Right ventricle myocardium superior (tissue), 1 donor: ENCODE measurements around the gene LRG1. TPM values are rescaled to one million over a fixed set of nuclear protein-coding genes. Genes with fewer than 3 reads are reported as not detected.
"Not testable (repeated sequence)": the region's sequence is repeated elsewhere in the genome, so short reads cannot be mapped to it uniquely, and the experiment has no call there.

Experiments
- ATAC-seq: fragments of 200-7000 bp; cut with Tn5 transposase; one replicate; pipeline ENCODE4 v1.9.1; 2020; ENCODE audit warnings: mild to moderate bottlenecking; ENCODE audit not compliant: poor library complexity
- DNase-seq: peaks from one replicate; pipeline ENCODE4 v3.0.0-alpha.2; 2020
- intact Hi-C: fragments of 100-400 bp; cut with DNase I; formaldehyde crosslinking; loops from one replicate; pipeline ENCODE4 v1.11.2; 2022
- total RNA-seq: library from RNA; stranded (reverse); fragmentation: NEBNext Ultra II Directional; extraction: Animal tissue kit (Norgen Biotek cat#: 25700); gene quantifications from one replicate; pipeline ENCODE4 v1.2.1, GENCODE V29; 2021
- donor health status: DM: no; HTN: yes; CAD: no; lungs with severe emphysema.

Gene LRG1
- total RNA-seq, 1 donor from 2014 or later: 0.22 TPM

DNA sequence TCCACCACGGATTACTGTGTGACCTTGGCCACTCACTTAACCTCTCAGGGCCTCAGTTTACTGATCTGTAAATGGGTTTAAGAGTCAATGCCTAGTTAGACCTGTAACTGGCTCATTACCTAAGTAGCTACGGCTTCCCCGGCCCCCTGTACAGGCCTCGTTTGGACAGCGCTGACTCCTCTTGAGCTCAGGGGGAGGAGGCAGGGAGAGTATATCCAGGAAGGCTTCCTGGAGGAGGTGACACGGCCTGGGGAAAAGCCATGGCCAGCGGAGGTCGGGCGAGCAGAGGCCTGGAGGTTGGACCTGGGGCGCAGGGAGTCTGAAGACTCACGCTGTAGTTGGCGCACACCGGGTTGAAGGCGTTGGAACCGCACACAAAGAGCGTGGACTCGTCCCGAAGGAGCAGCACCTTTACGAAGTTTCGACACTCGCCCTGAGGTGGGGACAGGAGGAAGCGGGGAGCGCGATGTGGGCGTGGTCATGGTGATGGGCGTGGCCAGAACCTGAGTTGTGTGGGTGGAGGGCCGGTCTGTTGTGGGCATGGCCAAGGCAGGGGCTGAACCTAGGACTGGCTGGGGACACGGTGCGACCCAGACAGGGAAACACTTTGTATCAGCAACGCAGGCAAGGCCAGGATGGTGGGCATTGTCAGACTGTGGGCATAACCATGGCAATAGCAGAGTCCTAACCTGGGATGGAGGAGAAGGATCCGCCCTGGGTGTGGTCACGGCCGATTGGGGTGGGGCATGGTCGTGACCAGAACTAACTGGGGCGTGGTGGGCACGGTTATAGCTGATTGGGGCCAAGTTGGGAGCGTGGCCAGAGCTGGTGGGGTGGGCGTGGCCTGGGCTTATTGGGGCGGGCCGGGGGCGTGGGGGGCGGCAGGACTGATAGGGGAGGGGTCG, 16.1 kb upstream of the LRG1 start:
- intact Hi-C loops: no loop called here
- DNase-seq (no peak), ATAC-seq (no peak)

DNA sequence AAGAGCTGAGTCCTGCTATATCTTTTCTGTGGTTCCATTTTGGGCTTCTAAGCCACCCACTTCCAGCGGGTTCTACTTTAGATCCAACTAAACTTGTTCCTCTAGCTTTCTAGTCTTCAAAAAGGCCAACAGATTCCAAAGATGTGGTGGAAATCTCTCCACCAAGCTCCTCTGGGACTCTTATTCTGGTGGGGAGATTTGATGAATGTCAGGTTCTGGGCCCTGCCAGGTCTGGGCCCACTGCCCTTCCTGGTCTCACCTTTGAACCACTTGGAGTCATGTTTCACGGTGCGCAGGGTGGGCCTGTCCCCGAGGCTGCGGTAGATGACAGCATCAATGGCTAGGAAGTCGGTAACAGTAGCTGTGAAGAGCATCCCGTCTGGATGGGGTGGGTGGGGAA, 14.9 kb upstream of the LRG1 start:
- ATAC-seq (no peak), DNase-seq (no peak)
- intact Hi-C loops: no loop called here

DNA sequence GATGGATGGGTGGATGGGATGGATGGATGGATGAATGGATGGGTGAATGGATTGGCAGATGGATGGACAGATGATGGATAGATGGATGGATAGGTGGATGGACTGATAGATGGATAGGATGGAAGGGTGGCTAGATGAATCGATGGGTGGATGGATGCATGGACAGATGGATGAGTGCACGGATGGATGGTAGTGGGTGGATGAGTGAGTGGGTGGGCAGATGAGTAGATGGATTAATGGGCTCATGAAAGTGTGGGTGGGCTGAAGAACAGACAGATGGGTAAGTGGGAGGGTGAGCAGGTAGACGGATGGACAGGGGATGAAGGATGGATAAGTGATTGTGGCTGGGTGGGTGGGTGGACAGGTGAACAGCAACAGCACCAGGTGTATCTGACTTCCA, 13.9 kb upstream of the LRG1 start:
- ATAC-seq (no peak), DNase-seq (no peak)
- intact Hi-C loops: no loop called here

DNA sequence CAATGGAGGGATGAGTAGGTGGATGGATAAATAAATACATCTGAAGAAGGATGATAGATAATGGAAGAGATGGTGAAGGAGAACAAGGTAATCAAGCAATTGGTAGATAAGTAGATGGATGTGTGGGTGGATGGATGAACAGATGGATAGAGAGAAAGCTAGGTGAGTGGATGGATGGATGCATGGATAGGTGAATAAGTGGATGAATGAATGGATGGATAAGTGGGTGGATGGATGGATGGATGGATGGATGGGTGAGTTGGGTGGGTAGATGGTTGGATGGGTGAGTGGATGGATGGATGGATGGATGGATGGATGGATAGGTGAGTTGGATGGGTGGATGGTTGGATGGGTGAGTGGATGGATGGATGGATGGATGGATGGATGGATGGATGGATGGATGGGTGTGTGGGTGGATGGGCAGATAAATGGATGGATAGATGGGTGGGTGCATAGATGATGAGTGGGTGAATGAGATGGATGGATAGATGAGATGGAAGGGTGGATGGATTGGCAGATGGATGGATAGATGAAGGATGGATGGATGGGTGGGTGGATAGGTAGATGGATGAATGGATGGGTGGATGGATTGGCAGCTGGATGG, 13.4 kb upstream of the LRG1 start:
- DNase-seq: no peak
- ATAC-seq: no peak
- intact Hi-C loops: no loop called here

DNA sequence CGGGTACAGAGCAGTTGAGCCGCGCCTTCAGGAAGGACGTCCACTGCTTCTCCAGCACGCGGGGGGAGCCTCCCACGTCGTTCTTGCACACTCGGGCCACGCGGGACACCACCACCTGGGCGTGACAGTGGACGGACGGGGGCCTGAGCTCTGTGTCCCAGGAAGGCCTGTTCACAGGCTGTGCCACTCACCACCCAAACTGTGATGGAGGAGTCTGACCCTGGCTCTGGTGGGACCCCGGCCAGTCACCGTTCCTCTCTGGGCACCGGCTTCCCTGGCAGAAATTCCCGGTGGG, 12.6 kb upstream of the LRG1 start:
- intact Hi-C loops: no loop called here
- DNase-seq (no peak), ATAC-seq (no peak)

DNA sequence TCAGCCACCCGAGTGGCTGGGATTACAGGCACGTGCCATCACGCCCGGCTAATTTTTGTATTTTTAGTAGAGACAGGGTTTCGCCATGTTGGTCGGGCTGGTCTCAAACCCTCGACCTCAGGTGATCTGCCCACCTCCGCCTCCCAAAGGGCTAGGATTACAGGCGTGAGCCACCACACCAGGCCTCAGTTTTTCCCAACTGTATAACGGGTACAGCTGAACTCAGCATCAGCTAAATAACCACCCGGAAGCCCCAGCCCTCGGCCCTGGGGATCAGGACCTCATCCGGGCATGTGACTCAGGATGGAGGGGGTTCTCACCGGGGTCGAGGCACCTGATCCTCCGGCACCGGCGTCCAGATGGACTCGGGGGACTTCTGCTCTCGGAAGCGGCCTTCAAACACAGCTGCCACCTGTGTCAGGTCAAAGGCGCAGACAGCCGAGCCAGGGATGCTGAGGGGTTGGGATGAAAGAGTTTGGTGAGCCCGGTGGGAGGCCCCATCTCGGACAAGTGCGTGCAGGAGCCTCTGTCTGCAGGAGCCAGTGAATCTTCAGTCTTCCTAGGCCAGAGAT, 10.7 kb upstream of the LRG1 start:
- intact Hi-C loops: no loop called here
- DNase-seq: no peak
- no peak for ATAC-seq

DNA sequence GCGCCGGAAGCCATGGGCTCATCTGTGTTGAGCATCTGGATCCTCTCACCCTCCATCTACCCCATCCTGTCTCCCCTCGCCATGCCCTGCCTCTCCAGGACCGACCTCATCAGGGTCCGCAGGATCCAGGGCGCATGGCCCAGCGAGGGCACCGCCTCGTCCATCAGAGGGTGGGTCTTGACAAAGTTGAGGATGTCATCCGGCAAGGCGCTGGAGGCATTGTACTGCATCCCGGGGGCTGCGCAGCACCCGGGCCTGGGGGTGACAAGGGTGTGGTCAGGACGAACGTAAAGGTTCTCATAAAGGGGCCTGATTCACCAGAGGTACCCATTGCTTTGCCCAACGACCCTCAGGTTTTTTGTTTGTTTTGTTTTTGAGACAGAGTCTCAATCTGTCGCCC, 10.2 kb upstream of the LRG1 start:
- DNase-seq: no peak
- no peak for ATAC-seq

DNA sequence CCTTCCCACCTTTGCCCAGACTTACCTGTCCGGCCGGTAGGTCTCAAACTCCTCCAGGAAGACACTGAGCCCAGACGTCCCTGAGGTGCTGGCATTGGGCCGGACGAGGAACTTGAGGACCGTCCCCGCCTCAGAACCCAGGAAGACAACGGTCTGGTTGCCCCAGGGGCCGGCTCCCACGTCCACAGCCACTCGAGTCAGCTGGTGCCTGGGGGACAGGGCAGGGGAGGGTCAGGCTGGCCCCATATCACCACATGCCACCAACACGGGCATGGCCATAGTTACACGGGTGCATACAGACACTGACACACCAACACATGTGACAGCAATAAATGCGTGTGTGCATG, 8.4 kb upstream of the LRG1 start:
- intact Hi-C loops: no loop called here
- DNase-seq (no peak), ATAC-seq (no peak)

More for the DNA sequence above, 10.2 kb upstream of the LRG1 start:
- intact Hi-C loops: no loop called here

DNA sequence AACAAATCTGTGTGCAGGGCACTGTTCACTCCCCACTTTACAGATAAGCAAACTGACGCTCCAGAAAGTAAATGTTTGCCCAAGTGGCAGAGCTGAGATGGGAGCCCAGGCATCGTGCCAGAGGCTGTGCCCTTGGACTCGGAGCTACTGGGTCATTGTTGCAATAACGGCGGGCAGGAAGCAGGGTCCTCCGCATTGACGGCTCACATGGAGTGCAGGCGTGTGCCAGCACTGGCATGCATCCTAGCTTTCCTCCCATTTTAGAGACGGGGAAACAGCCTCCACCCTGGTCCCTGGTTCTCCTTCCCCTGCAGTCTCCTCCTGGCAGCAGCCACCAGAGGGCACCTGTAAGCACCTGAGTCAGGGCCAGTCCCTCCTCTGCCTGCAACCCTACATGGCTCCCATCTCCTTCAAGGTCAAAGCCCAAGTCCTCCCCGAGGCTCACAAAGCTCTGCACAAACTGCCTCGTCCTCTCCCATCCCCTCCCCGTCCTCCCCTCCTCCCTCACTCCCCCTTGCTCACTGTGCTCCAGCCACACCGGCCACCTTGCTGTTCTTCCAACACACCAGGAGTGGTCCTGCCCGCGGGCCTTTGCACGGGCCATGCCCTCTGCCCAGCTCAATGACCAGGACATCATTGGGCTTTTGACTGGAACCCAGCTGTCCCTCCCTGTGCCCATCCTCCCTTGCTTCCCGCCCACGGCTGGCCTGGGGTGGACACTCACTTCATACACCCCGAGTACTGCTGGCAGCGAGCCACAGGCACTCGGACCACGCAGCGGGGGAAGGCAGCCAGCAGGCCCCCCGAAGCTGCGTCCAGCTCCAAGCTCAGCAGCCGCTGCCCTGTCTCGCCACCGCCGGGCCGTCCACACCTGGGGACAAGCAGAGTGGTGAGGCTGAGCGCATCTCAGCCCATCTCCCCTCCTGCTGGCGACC, 7.7 kb upstream of the LRG1 start:
- intact Hi-C loops: no loop called here
- DNase-seq (no peak), ATAC-seq (peak; percentile 54)

DNA sequence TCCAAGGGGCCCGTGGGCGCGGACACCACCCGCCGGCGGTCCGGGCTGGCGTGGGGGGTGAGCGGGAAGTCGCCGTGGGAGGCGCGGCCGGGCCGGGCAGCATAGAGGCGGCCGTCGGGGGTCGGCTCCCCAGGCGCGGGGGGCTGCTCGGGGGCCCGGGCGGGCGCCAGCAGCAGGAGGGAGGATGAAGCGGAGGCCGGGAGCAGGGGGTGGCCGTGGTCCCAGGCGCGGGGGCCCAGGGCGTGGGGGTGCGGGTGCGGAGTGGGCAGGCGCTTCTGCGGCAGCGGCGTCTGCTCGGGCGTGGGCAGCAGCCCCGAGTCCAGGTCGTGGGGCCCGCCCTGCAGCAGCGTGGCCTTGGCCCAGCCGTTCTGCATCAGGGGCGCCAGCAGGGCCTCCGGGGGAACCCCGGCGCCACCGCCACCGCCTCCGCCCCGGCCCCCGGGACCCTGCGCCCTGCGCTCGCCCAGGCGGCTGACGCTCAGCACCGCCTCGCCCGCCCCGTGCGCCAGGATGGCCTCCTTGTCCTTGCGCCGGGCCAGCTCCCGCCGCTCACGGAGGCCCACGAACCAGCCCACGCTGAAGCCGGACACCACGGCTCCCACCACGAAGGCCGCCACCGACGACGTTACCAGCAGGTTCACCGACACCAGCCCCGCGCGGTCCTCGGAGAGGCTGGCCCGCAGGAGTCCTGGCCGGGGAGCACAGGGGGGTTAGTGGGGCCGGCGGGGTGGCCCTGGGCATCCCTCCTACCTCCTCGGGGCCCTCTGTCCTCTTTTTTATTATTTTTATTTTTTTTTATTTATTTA, 4.2 kb upstream of the LRG1 start:
- no peak for DNase-seq
- no peak for ATAC-seq
- intact Hi-C loops: no loop called here

DNA sequence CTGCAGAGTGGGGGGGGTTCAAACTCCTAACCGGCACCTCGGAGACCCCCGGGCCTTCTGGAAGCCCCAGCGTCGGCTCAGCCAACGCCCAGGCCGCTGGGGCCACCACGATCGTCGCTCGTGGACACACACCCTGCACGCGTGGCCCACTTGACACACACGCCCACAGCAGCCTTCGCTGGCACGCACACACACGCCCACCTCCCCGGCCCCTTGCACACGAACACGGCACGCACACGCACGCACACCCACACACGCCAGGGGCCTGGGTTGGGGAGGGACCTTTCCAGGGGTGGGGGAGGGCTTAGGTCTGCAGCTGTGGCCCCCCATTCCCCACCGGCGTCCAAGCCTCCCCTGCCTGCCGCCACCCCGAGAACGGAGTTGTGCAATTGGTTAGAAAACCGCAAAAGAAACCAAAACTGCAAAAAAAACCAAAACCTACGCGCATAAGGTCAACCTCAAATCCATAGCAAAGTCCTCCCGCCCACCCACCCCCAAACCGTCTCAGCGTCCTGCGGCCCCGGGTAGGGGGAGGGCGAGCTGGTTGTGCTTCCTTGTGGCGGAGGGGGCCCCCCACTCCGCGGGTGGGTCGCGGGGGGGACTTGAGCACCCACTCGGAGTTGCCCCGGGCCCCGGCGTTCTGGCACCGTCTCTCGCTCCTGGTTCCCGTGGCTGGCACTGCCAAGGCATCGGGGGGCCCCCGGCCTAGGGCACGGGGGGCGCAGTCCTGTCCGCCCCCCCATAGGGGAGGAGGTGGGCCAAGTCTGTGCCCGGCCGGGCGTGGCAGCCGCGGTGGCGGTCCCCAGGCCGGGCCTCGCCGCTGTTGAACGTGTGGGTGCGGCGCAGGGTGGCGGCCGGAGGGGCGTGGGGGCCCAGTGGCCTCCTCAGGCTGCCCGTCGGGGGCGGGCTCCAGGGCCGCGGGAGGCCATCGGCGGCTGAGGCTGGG, 3.3 kb upstream of the LRG1 start:
- no peak for ATAC-seq
- intact Hi-C loops: no loop called here
- no peak for DNase-seq

DNA sequence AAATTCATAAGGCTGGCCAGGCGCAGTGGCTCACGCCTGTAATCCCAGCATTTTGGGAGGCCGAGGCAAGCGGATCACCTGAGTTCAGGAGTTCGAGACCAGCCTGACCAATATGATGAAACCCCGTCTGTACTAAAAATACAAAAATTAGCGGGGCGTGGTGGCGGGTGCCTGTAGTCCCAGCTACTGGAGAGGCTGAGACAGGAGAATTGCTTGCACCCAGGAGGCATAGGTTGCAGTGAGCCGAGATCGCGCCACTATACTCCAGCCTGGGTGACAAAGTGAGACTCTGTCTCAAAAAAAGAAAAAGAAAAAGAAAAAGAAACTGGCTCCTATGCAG, 1.9 kb upstream of the LRG1 start:
- ATAC-seq, DNase-seq, intact Hi-C loops: not testable (repeated sequence)

DNA sequence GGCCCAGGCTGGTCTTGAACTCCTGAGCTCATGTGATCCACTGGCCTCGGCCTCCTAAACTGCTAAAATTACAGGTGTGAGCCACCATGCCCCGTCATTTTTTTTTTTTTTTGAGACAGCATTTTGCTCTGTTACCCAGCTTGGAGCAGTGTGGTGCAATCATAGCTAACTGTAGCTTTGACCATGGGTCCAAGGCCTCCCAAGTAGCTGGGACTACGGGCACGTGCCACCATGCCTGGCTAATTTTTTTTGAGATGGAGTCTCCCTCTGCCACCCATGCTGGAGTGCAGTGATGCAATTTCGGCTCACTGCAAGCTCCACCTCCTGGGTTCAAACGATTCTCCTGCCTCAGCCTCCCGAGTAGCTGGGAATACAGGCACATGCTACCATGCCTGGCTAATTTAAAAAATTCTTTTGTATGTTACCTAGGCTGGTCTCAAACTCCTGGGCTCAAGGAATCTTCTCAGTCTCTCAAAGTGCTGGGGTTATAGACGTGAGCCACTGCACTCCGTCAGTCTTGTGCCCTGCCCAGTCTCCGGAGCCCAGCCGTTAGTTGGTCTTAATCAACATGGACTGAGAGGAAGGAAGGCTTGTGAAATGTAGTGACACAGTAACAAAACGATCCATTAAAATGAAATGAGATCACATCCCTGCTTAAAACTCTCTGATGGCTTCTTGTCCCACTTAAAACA, 1.4 kb upstream of the LRG1 start:
- intact Hi-C loops: no loop called here
- ATAC-seq (no peak), DNase-seq (no peak)

DNA sequence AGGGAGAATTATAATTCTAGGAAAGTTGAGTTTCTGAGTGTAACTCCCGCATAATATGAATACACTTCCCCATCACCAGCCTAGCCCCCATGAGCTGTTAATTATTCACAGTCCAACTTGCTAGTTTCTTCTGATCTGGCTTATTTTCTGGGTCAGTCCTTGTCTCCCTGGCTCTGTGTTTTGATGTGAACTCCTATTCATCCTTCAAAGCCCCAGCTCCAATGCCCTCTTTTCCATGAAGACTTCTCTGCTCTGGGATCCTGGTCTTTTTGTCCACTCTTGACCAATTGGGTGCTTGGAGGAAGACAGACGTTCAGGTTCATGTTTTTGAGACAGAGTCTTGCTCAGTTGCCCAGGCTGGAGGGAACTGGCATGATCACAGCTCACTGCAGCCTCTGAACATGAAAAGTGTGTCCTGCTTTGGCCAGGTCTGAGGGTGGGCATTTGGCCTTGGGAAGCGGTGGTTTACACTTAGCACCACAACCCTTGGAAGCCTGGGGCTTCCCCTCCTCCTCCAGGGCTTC, 605 bp downstream of the LRG1 start:
- DNase-seq (no peak), ATAC-seq (no peak)
- intact Hi-C loops: no loop called here

DNA sequence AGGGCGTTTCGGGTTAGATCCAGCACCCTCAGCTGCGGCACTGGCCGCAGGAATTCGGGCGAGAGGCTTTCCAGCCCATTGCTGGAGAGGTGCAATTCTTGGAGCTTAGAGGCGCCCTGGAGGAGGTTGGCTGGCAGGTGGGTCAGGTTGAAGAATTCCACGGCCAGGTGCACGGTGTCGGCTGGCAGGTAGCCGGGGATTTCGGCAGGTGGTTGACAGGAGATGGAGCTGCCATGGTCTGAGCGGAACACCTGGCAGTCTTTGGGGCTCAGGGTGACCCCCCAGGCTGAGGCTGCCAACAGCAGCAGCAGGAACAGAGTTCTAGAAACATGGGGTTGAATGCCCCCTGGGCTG, 1.3 kb downstream of the LRG1 start:
- DNase-seq: no peak
- intact Hi-C loops: no loop called here
- no peak for ATAC-seq

DNA sequence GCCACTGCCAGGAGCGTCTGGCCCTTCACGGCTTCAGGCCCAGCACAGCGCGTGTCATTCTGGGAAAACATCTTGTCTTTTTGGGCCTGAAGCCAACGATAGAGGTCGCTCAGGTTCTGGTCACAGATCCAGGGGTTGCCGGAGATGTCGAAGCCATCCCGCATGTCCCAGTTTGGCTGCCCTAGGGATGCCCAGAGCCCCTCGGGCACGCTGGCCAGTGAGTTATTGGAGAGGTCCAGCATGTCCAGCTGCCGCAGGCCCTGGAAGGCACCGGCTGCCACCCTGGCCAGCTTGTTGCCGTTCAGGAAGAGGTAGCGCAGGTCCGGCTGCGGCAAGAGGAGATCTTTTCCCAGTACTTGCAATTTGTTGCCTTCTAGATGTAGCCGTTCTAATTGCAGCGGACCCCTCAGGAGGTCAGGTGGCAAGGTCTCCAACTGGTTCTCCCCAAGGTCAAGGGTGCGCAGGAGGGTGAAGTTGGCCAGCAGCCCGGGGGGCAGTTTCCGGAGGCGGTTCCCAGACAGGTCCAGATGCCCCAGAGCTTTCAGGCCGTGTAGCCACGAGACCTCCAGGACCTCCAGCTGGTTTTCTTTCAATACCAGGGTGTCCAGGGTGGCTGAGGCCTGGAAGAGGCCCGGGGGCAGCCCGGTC, 1.8 kb downstream of the LRG1 start:
- ATAC-seq (peak; percentile 34), DNase-seq (no peak)
- intact Hi-C loops: no loop called here

DNA sequence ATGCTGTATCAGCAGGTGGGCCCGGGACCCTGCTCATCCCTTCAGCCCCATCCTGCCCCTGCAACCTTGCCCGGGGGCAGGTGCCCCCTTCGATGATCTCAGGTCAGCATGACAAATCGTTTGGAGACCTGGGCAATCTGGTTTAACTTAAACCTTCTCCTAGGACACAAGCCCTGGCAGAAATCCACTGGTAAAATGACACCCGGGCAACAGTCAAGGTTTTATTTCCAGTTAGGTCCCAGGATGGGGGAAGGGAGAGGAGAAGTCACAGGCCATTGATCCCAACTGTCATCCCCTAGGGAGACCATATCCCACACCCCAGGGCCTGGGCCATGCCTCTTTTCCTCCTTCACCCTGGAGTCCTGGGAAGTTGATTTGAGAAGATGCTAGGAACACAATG, 3.0 kb downstream of the LRG1 start:
- ATAC-seq (no peak), DNase-seq (no peak)
- intact Hi-C loops: no loop called here
